Measurements from ENCODE around the gene EHHADH. TPM values are rescaled to one million over a fixed set of nuclear protein-coding genes. Genes with fewer than 3 reads are reported as not detected.

Gene EHHADH
- total and polyA plus RNA-seq, 9 of the 15 experiments (the other 6 are each of a cell fraction or from before 2014, with no cell fraction given), result 3.6 to 6.4 (median 5.4) TPM

DNA sequence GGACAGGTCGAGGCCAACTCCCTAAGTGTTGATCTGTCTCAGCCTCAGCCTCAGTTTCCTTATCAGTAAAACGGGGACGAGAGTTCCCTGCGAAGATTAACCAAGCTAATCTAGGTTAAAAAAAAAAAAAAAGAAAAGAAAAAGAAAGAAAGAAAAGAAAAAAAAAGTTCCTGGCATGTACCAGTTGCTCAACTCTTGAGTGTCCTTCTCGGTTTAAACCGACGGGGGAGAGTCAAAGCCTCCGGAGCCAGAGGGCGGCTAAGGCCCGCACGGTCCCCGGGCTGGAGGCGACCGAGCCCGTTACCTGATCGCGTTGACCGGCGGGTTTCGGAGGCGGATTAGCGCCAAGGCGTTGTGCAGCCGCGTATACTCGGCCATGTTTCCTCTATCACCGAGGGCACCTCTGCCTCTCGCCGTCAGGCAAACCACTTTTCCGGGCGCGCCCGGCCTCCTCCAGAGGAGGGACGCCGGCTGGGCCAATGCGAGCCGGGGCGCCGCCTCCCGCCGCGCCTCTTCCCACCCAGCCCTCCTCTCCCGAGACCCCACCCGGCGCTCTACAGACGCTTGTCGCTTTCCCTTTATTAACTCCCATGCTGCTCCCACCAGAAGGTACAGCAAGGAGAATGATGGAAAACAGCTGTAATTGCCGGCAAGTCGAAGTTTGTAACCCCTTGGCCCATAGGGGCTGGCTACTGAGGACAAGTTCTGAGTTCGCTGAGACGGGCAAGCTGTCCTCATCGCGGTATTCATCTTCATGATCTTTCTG, at the start of gene EHHADH (continued):
- peak; percentile 91 for TF ChIP-seq RBFOX2 (IDR thresholded peaks at IDR 0.05; ENCODE audit: low read depth, low read length)
- peak; percentile 93 for TF ChIP-seq POLR2G (IDR thresholded peaks at IDR 0.05; ENCODE audit: low read depth, low read length)
- TF ChIP-seq, protein P1, sequence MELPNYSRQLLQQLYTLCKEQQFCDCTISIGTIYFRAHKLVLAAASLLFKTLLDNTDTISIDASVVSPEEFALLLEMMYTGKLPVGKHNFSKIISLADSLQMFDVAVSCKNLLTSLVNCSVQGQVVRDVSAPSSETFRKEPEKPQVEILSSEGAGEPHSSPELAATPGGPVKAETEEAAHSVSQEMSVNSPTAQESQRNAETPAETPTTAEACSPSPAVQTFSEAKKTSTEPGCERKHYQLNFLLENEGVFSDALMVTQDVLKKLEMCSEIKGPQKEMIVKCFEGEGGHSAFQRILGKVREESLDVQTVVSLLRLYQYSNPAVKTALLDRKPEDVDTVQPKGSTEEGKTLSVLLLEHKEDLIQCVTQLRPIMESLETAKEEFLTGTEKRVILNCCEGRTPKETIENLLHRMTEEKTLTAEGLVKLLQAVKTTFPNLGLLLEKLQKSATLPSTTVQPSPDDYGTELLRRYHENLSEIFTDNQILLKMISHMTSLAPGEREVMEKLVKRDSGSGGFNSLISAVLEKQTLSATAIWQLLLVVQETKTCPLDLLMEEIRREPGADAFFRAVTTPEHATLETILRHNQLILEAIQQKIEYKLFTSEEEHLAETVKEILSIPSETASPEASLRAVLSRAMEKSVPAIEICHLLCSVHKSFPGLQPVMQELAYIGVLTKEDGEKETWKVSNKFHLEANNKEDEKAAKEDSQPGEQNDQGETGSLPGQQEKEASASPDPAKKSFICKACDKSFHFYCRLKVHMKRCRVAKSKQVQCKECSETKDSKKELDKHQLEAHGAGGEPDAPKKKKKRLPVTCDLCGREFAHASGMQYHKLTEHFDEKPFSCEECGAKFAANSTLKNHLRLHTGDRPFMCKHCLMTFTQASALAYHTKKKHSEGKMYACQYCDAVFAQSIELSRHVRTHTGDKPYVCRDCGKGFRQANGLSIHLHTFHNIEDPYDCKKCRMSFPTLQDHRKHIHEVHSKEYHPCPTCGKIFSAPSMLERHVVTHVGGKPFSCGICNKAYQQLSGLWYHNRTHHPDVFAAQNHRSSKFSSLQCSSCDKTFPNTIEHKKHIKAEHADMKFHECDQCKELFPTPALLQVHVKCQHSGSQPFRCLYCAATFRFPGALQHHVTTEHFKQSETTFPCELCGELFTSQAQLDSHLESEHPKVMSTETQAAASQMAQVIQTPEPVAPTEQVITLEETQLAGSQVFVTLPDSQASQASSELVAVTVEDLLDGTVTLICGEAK (IDR thresholded peaks at IDR 0.05), result no peak
- TF ChIP-seq, protein P1 (CRISPR knock-in tag; IDR thresholded peaks at IDR 0.05), result no peak
- TF ChIP-seq SETDB1 (IDR thresholded peaks at IDR 0.05; ENCODE audit: low read length), result no peak
- TF ChIP-seq, protein P2, sequence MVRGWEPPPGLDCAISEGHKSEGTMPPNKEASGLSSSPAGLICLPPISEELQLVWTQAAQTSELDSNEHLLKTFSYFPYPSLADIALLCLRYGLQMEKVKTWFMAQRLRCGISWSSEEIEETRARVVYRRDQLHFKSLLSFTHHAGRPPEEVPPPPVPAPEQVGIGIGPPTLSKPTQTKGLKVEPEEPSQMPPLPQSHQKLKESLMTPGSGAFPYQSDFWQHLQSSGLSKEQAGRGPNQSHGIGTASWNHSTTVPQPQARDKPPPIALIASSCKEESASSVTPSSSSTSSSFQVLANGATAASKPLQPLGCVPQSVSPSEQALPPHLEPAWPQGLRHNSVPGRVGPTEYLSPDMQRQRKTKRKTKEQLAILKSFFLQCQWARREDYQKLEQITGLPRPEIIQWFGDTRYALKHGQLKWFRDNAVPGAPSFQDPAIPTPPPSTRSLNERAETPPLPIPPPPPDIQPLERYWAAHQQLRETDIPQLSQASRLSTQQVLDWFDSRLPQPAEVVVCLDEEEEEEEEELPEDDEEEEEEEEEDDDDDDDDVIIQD (CRISPR knock-in tag; IDR thresholded peaks at IDR 0.05), result no peak
- TF ChIP-seq RBM39 (optimal IDR thresholded peaks at IDR 0.05; ENCODE audit: low read depth, low read length), result no peak
- TF ChIP-seq, protein P3, sequence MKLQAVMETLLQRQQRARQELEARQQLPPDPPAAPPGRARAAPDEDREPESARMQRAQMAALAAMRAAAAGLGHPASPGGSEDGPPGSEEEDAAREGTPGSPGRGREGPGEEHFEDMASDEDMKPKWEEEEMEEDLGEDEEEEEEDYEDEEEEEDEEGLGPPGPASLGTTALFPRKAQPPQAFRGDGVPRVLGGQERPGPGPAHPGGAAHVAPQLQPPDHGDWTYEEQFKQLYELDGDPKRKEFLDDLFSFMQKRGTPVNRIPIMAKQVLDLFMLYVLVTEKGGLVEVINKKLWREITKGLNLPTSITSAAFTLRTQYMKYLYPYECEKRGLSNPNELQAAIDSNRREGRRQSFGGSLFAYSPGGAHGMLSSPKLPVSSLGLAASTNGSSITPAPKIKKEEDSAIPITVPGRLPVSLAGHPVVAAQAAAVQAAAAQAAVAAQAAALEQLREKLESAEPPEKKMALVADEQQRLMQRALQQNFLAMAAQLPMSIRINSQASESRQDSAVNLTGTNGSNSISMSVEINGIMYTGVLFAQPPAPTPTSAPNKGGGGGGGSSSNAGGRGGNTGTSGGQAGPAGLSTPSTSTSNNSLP (IDR thresholded peaks at IDR 0.05; ENCODE audit: borderline replicate concordance, low read depth, low read length), result no peak
- no peak for TF ChIP-seq PCBP2 (IDR thresholded peaks at IDR 0.05; ENCODE audit: low read depth, low read length, poor library complexity, severe bottlenecking)
- 0 out of 2 replicates have a peak, but pooled peaks have one; percentile 61 for TF ChIP-seq RB1 (IDR thresholded peaks at IDR 0.05; ENCODE audit: low read depth)
- TF ChIP-seq HLTF (IDR thresholded peaks at IDR 0.05), result peak; percentile 79; the same call in 1 of the 2 replicates
- TF ChIP-seq, protein P4, sequence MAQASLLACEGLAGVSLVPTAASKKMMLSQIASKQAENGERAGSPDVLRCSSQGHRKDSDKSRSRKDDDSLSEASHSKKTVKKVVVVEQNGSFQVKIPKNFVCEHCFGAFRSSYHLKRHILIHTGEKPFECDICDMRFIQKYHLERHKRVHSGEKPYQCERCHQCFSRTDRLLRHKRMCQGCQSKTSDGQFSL (CRISPR knock-in tag; IDR thresholded peaks at IDR 0.05), result no peak
- TF ChIP-seq, protein P4 (tag; IDR thresholded peaks at IDR 0.05), result no peak
- peak; percentile 79 for TF ChIP-seq ZBTB17 (CRISPR knock-in tag; IDR thresholded peaks at IDR 0.05)

Measured in K562 (cell line).